Measurements from ENCODE around the gene PINLYP.

DNA sequence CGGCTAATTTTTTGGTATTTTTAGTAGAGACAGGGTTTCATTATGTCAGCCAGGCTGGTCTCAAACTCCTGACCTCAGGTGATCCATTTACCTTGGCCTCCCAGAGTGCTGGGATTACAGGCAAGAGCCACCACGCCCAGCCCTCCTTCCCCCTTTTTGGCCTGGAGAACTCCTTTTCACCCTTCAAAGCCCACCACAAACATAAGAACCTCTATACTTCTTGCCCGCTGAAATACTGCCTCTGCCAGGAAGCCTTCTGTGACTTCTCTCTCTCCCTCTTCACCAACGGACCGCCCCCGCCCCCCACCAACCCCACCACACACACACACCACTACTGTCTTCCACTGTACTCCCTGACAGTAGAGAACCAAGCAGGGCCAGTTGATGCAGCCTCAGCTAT lies 41.4 kb downstream of the PINLYP start:
- TF ChIP-seq IFI16 (CRISPR knock-in tag; IDR thresholded peaks at IDR 0.05) (no peak), TAF1 (IDR thresholded peaks at IDR 0.05; ENCODE audit: control insufficient read depth, extremely low read depth, insufficient read depth, low read length, severe bottlenecking) (no peak), ZNF133 (CRISPR knock-in tag; IDR thresholded peaks at IDR 0.05) (no peak), FOXA1 (IDR thresholded peaks at IDR 0.05; ENCODE audit: borderline replicate concordance) (no peak), ZNF232 (CRISPR knock-in tag; IDR thresholded peaks at IDR 0.05) (no peak), ZBED1 (IDR thresholded peaks at IDR 0.05) (no peak), U2AF1 (optimal IDR thresholded peaks at IDR 0.05; ENCODE audit: low read depth, low read length) (no peak), MAZ (CRISPR knock-in tag; conservative IDR thresholded peaks at IDR 0.05 in 1 of 2, IDR thresholded peaks at IDR 0.05 in 1 of 2) (no peak), ZZZ3 (IDR thresholded peaks at IDR 0.05) (no peak), ZNF584 (CRISPR knock-in tag; IDR thresholded peaks at IDR 0.05; ENCODE audit: low read depth) (no peak)
- TF ChIP-seq, protein P1, sequence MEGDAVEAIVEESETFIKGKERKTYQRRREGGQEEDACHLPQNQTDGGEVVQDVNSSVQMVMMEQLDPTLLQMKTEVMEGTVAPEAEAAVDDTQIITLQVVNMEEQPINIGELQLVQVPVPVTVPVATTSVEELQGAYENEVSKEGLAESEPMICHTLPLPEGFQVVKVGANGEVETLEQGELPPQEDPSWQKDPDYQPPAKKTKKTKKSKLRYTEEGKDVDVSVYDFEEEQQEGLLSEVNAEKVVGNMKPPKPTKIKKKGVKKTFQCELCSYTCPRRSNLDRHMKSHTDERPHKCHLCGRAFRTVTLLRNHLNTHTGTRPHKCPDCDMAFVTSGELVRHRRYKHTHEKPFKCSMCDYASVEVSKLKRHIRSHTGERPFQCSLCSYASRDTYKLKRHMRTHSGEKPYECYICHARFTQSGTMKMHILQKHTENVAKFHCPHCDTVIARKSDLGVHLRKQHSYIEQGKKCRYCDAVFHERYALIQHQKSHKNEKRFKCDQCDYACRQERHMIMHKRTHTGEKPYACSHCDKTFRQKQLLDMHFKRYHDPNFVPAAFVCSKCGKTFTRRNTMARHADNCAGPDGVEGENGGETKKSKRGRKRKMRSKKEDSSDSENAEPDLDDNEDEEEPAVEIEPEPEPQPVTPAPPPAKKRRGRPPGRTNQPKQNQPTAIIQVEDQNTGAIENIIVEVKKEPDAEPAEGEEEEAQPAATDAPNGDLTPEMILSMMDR (IDR thresholded peaks at IDR 0.05 in 2 of 3, conservative IDR thresholded peaks at IDR 0.05 in 1 of 3; ENCODE audit: insufficient read depth in 2 of 3, low read depth in 1 of 3, low read length in 3 of 3), result no peak
- TF ChIP-seq, protein P2, sequence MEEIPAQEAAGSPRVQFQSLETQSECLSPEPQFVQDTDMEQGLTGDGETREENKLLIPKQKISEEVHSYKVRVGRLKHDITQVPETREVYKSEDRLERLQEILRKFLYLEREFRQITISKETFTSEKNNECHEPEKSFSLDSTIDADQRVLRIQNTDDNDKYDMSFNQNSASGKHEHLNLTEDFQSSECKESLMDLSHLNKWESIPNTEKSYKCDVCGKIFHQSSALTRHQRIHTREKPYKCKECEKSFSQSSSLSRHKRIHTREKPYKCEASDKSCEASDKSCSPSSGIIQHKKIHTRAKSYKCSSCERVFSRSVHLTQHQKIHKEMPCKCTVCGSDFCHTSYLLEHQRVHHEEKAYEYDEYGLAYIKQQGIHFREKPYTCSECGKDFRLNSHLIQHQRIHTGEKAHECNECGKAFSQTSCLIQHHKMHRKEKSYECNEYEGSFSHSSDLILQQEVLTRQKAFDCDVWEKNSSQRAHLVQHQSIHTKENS (CRISPR knock-in tag; IDR thresholded peaks at IDR 0.05), result no peak

Measured in K562 (cell line).